H9 (cell line): ENCODE data around the gene C13orf46. TPM values are rescaled to one million over a fixed set of nuclear protein-coding genes. Genes with fewer than 3 reads are reported as not detected.

Experiments
- DNase-seq: peaks from one replicate; pipeline ENCODE4 v3.0.0-alpha.2; 2017
- H2AFZ ChIP-seq: one replicate; pipeline ENCODE4 v1.6.1; 2013; ENCODE audit warnings: mild to moderate bottlenecking, low read length, control low read depth, moderate library complexity
- H2AK5ac ChIP-seq: 2 replicates; pipeline ENCODE4 v1.6.1; 2013; ENCODE audit warnings: low read length, control low read depth, mixed read lengths; ENCODE audit not compliant: insufficient read length
- H2BK120ac ChIP-seq: one replicate; pipeline ENCODE4 v1.6.1; 2013; ENCODE audit warnings: low read depth, mild to moderate bottlenecking, low read length, control low read depth, inconsistent platforms; ENCODE audit not compliant: poor library complexity, severe bottlenecking
- H2BK12ac ChIP-seq: 2 replicates; pipeline ENCODE4 v1.6.1; 2013; ENCODE audit warnings: low read length, control low read depth, mixed read lengths, low read depth; ENCODE audit not compliant: insufficient read length
- H2BK15ac ChIP-seq: 2 replicates; pipeline ENCODE4 v1.6.1; 2013; ENCODE audit warnings: low read depth, low read length, control low read depth
- H2BK20ac ChIP-seq: one replicate; pipeline ENCODE4 v1.6.1; 2013; ENCODE audit warnings: low read depth, mild to moderate bottlenecking, low read length, control low read depth, inconsistent platforms; ENCODE audit not compliant: poor library complexity, severe bottlenecking
- H2BK5ac ChIP-seq: 2 replicates; pipeline ENCODE4 v1.6.1; 2013; ENCODE audit warnings: low read length, control low read depth, mixed read lengths; ENCODE audit not compliant: insufficient read length
- H3K14ac ChIP-seq: 2 replicates; pipeline ENCODE4 v1.6.1; 2013; ENCODE audit warnings: low read length, control low read depth; ENCODE audit not compliant: insufficient read depth
- H3K18ac ChIP-seq: 2 replicates; pipeline ENCODE4 v1.6.1; 2013; ENCODE audit warnings: low read depth, mild to moderate bottlenecking, mixed read lengths, low read length, control low read depth; ENCODE audit not compliant: insufficient read length
- H3K23ac ChIP-seq: 2 replicates; pipeline ENCODE4 v1.6.1; 2013; ENCODE audit warnings: low read length, control low read depth, mixed read lengths, low read depth; ENCODE audit not compliant: insufficient read length
- H3K23me2 ChIP-seq: 2 replicates; pipeline ENCODE4 v1.6.1; 2013; ENCODE audit warnings: low read depth, mild to moderate bottlenecking, mixed read lengths, low read length, control low read depth; ENCODE audit not compliant: insufficient read length, poor library complexity, severe bottlenecking
- H3K27ac ChIP-seq: 2 replicates; pipeline ENCODE4 v1.5.1; 2013; ENCODE audit warnings: low read length, control low read depth, mixed read lengths, low read depth; ENCODE audit not compliant: insufficient read length
- H3K27me3 ChIP-seq: 2 replicates; pipeline ENCODE4 v1.6.1; 2013; ENCODE audit warnings: low read length, control low read depth, inconsistent platforms; ENCODE audit not compliant: insufficient read depth
- H3K4ac ChIP-seq: 2 replicates; pipeline ENCODE4 v1.6.1; 2013; ENCODE audit warnings: low read depth, mild to moderate bottlenecking, control low read depth, inconsistent platforms, low read length, moderate library complexity
- H3K4me1 ChIP-seq: 2 replicates; pipeline ENCODE4 v1.6.1; 2013; ENCODE audit warnings: low read length, control low read depth, inconsistent platforms; ENCODE audit not compliant: insufficient read depth
- H3K4me2 ChIP-seq: 2 replicates; pipeline ENCODE4 v1.6.1; 2013; ENCODE audit warnings: low read length, control low read depth, mixed read lengths; ENCODE audit not compliant: insufficient read length, insufficient read depth
- H3K56ac ChIP-seq: 2 replicates; pipeline ENCODE4 v1.6.1; 2013; ENCODE audit warnings: low read depth, mild to moderate bottlenecking, mixed read lengths, low read length, control low read depth; ENCODE audit not compliant: insufficient read length
- H3K79me1 ChIP-seq: 2 replicates; pipeline ENCODE4 v1.6.1; 2013; ENCODE audit warnings: low read depth, mild to moderate bottlenecking, moderate library complexity, low read length, control low read depth, inconsistent platforms; ENCODE audit not compliant: insufficient read depth, poor library complexity, severe bottlenecking
- H3K79me2 ChIP-seq: 2 replicates; pipeline ENCODE4 v1.6.1; 2013; ENCODE audit warnings: low read length, control low read depth, inconsistent platforms; ENCODE audit not compliant: insufficient read depth
- H3K9ac ChIP-seq: 2 replicates; pipeline ENCODE4 v1.6.1; 2013; ENCODE audit warnings: low read length, control low read depth, mixed read lengths; ENCODE audit not compliant: insufficient read length; ENCODE audit errors: extremely low read depth
- H3K9me3 ChIP-seq: one replicate; pipeline ENCODE4 v1.6.1; 2013; ENCODE audit warnings: low read depth, low read length, inconsistent platforms; ENCODE audit not compliant: control insufficient read depth
- H3T11ph ChIP-seq: one replicate; pipeline ENCODE4 v1.6.1; 2013; ENCODE audit warnings: mild to moderate bottlenecking, low read length, control low read depth, inconsistent platforms
- H4K20me1 ChIP-seq: one replicate; pipeline ENCODE4 v1.6.1; 2013; ENCODE audit not compliant: control insufficient read depth, insufficient read length, insufficient read depth
- H4K5ac ChIP-seq: 2 replicates; pipeline ENCODE4 v1.6.1; 2013; ENCODE audit warnings: low read depth, mild to moderate bottlenecking, mixed read lengths, low read length, control low read depth; ENCODE audit not compliant: insufficient read length
- H4K8ac ChIP-seq: replicated peaks from 2 replicates; pipeline ENCODE4 v1.6.1; 2013; ENCODE audit warnings: low read length, control low read depth, mixed read lengths, low read depth; ENCODE audit not compliant: insufficient read length
- H4K91ac ChIP-seq: 2 replicates; pipeline ENCODE4 v1.6.1; 2013; ENCODE audit warnings: low read depth, mild to moderate bottlenecking, moderate library complexity, mixed read lengths, low read length, control low read depth; ENCODE audit not compliant: insufficient read length
- H3K27ac Mint-ChIP-seq, 3 experiments: 2 replicates in 2 of 3; 3 replicates in 1 of 3; pipeline ENCODE4 v1.8.0; 2020 to 2021; ENCODE audit warnings: mixed read lengths in 3 of 3, mild to moderate bottlenecking in 1 of 3, moderate library complexity in 1 of 3
- H3K27me3 Mint-ChIP-seq: 2 replicates; pipeline ENCODE4 v1.8.0; 2021; ENCODE audit warnings: low read depth, mild to moderate bottlenecking, moderate library complexity, mixed read lengths
- H3K36me3 Mint-ChIP-seq, 3 experiments: 2 replicates in 2 of 3; 3 replicates in 1 of 3; pipeline ENCODE4 v1.8.0; 2020 to 2021; ENCODE audit warnings: low read depth in 3 of 3, mixed read lengths in 3 of 3; ENCODE audit not compliant: insufficient read depth in 1 of 3
- H3K4me1 Mint-ChIP-seq, 2 experiments: 2 replicates each; pipeline ENCODE4 v1.8.0; 2020; ENCODE audit warnings: mixed read lengths in 2 of 2
- H3K4me3 Mint-ChIP-seq, 2 experiments: 2 replicates in 1 of 2; 3 replicates in 1 of 2; pipeline ENCODE4 v1.8.0; 2020 to 2021; ENCODE audit warnings: mild to moderate bottlenecking in 2 of 2, mixed read lengths in 2 of 2, moderate library complexity in 1 of 2
- H3K9me3 Mint-ChIP-seq, 2 experiments: 2 replicates in 1 of 2; 3 replicates in 1 of 2; pipeline ENCODE4 v1.8.0; 2020; ENCODE audit warnings: mild to moderate bottlenecking in 2 of 2, mixed read lengths in 2 of 2, moderate library complexity in 1 of 2
- CTCF ChIP-seq: fragments of 200-600 bp; sonication (generic); conservative IDR thresholded peaks from 3 replicates; pipeline ENCODE4 v1.8.0; 2021; ENCODE audit warnings: antibody characterized with exemption, mild to moderate bottlenecking
- WGBS: extraction: QIAGEN DNeasy Blood & Tissue Kit; methylation state at CpG from one replicate; pipeline ENCODE4 v1.1.7; 2013; ENCODE audit warnings: missing lambda C conversion rate, low lambda C conversion rate, mixed read lengths; ENCODE audit not compliant: insufficient read length; ENCODE audit errors: extremely low coverage; 5-methylcytosine and 5-hydroxymethylcytosine counted together
- total RNA-seq: library from RNA; stranded (reverse); gene quantifications from 2 replicates; pipeline ENCODE4 v1.2.1, GENCODE V29; 2021

Gene C13orf46
- total RNA-seq, 1 experiment from 2014 or later: 0.55 TPM

- H2BK15ac ChIP-seq: no peak overlapping the region
- H3K23me2 ChIP-seq: no peaks in the 10 kb centered on the region
- no peak overlapping the region for H3K18ac ChIP-seq
- H3K27me3 Mint-ChIP-seq: no peaks in the 10 kb centered on the region
- peak; percentile 58 for DNase-seq
- no peak overlapping the region for H3K56ac ChIP-seq
- no peak overlapping the region for H3K4me2 ChIP-seq
- no peak overlapping the region for H2AFZ ChIP-seq
- peak overlapping the region in 2 of 3 experiments; percentile 29 to 53; a peak in 3 of 7 replicates for H3K27ac Mint-ChIP-seq
- no peaks in the 10 kb centered on the region for H3K9me3 Mint-ChIP-seq
- H2AK5ac ChIP-seq: no peak overlapping the region
- no peak overlapping the region for H2BK20ac ChIP-seq
- no peak overlapping the region for H3K14ac ChIP-seq
- no peak overlapping the region for H4K5ac ChIP-seq
- no peaks in the 10 kb centered on the region for H3K79me2 ChIP-seq
- H3K9me3 ChIP-seq: no peaks in the 10 kb centered on the region
- no peaks in the 10 kb centered on the region for H4K20me1 ChIP-seq
- H3T11ph ChIP-seq: no peak overlapping the region
- no peak overlapping the region for H2BK5ac ChIP-seq
- H3K23ac ChIP-seq: no peak overlapping the region
- peak; percentile 60 for TF ChIP-seq CTCF
- H3K36me3 Mint-ChIP-seq: peaks cover 0 to 11% (median 5%) of the 10 kb centered on the region in 3 experiments; a peak in 5 of 7 replicates
- no peak overlapping the region for H3K9ac ChIP-seq
- no peaks in the 10 kb centered on the region for H3K27me3 ChIP-seq
- H3K4me1 ChIP-seq: no peaks in the 10 kb centered on the region
- no peak overlapping the region for H3K27ac ChIP-seq
- peaks cover 0 to 18% of the 10 kb centered on the region in 2 experiments; a peak in 2 of 4 replicates for H3K4me1 Mint-ChIP-seq
- no peak overlapping the region for H2BK12ac ChIP-seq
- no peak overlapping the region for H4K91ac ChIP-seq
- H3K4ac ChIP-seq: no peak overlapping the region
- no CpG with 5 or more reads among the region's 29 CpGs for WGBS
- H2BK120ac ChIP-seq: no peak overlapping the region
- no peak overlapping the region for H3K4me3 Mint-ChIP-seq
- no peak overlapping the region for H4K8ac ChIP-seq
- no peaks in the 10 kb centered on the region for H3K79me1 ChIP-seq
Observed at GRCh38 chr13:114017028-114017630, 43.3 kb upstream of the C13orf46 start.
